NB4 (cell line): ENCODE data around the gene SLC37A1.

Experiments
- CTCF ChIP-seq: IDR thresholded peaks from one replicate; pipeline ENCODE4 v1.5.1; 2012; ENCODE audit warnings: low read depth, low read length
- MAX ChIP-seq: IDR thresholded peaks from 2 replicates; pipeline ENCODE4 v1.6.1; 2011; ENCODE audit warnings: low read depth, low read length
- POLR2A ChIP-seq: IDR thresholded peaks from 2 replicates; pipeline ENCODE4 v1.6.1; 2011; ENCODE audit warnings: mild to moderate bottlenecking; ENCODE audit not compliant: insufficient read length; ENCODE audit errors: extremely low read depth

- TF ChIP-seq CTCF: no peak
- no peak for TF ChIP-seq MAX
- no peak for TF ChIP-seq POLR2A
Observed at GRCh38 chr21:42579456-42580075, 65.9 kb downstream of the SLC37A1 start.
